ENCODE results near the gene UTF1. TPM values are rescaled to one million over a fixed set of nuclear protein-coding genes. Genes with fewer than 3 reads are reported as not detected.

Gene UTF1
- total RNA-seq, 4 donors from 2014 or later = not detected

DNA sequence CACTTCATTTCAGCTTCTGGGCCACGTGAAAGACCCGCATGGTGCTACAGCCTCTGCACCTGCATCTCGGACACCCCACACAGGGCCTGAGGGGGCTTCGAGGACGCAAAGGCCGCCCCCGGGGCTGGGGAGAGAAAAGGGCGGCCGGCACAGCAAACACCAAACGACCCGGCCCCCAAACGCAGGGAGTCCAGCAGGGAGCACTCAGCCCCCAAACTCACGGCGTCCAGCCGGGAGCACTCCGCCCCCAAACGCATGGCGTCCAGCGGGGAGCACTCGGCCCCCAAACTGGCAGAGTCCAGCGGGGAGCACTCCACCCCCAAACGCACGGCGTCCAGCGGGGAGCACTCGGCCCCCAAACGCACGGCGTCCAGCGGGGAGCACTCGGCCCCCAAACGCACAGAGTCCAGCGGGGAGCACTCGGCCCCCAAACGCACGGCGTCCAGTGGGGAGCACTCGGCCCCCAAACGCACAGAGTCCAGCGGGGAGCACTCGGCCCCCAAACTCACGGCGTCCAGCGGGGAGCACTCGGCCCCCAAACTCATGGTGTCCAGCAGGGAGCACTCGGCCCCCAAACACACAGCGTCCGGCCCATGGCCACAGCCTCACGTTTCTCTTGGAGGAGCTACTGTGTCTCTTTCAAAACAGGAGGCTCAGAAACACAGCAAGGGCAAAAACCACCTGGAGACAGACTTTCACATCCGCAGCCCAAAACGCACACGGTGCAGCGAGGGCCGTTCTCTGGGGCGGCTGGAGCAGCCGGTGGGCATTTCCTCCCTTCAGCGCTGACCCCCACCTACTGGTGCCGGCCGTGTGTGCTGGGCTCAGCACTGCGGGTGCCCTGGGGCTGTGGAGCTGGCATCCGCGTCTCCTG lies 27.0 kb upstream of the UTF1 start:
- Histone ChIP-seq H3K4me3 (no peak overlapping the region), H3K27ac (no peak overlapping the region), H3K9me3 (no peaks in the 10 kb centered on the region), H3K36me3 (no peaks in the 10 kb centered on the region), H3K27me3 (peaks cover 0 to 39% (median 0%) of the 10 kb centered on the region in 4 donors), H3K4me1 (no peaks in the 10 kb centered on the region)
- intact Hi-C loops (cut with DNase I) = no loop called here
- no peak for TF ChIP-seq POLR2A (IDR thresholded peaks at IDR 0.05)
- TF ChIP-seq, protein P1, sequence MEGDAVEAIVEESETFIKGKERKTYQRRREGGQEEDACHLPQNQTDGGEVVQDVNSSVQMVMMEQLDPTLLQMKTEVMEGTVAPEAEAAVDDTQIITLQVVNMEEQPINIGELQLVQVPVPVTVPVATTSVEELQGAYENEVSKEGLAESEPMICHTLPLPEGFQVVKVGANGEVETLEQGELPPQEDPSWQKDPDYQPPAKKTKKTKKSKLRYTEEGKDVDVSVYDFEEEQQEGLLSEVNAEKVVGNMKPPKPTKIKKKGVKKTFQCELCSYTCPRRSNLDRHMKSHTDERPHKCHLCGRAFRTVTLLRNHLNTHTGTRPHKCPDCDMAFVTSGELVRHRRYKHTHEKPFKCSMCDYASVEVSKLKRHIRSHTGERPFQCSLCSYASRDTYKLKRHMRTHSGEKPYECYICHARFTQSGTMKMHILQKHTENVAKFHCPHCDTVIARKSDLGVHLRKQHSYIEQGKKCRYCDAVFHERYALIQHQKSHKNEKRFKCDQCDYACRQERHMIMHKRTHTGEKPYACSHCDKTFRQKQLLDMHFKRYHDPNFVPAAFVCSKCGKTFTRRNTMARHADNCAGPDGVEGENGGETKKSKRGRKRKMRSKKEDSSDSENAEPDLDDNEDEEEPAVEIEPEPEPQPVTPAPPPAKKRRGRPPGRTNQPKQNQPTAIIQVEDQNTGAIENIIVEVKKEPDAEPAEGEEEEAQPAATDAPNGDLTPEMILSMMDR (IDR thresholded peaks at IDR 0.05) = no peak
- no peak for DNase-seq
- 80% methylated on average over 2 of the region's 62 CpGs for WGBS, 2 donors

- TF ChIP-seq, protein P1 (IDR thresholded peaks at IDR 0.05) = no peak
- no peak for TF ChIP-seq POLR2A (IDR thresholded peaks at IDR 0.05)
- H3K27me3 ChIP-seq = peaks cover 0 to 32% (median 0%) of the 10 kb centered on the region in 4 donors
- no peak for DNase-seq
- H3K4me3 ChIP-seq = no peak overlapping the region
- no peak overlapping the region for H3K27ac ChIP-seq
- no peaks in the 10 kb centered on the region for H3K9me3 ChIP-seq
- H3K36me3 ChIP-seq = no peaks in the 10 kb centered on the region
- H3K4me1 ChIP-seq = no peaks in the 10 kb centered on the region
- intact Hi-C loops (cut with DNase I) = no loop called here
- 63 to 74% methylated on average over 7 to 13 of the region's 31 CpGs for WGBS, 2 donors
Observed at GRCh38 chr10:133203652-133204195, 26.3 kb upstream of the UTF1 start.

DNA sequence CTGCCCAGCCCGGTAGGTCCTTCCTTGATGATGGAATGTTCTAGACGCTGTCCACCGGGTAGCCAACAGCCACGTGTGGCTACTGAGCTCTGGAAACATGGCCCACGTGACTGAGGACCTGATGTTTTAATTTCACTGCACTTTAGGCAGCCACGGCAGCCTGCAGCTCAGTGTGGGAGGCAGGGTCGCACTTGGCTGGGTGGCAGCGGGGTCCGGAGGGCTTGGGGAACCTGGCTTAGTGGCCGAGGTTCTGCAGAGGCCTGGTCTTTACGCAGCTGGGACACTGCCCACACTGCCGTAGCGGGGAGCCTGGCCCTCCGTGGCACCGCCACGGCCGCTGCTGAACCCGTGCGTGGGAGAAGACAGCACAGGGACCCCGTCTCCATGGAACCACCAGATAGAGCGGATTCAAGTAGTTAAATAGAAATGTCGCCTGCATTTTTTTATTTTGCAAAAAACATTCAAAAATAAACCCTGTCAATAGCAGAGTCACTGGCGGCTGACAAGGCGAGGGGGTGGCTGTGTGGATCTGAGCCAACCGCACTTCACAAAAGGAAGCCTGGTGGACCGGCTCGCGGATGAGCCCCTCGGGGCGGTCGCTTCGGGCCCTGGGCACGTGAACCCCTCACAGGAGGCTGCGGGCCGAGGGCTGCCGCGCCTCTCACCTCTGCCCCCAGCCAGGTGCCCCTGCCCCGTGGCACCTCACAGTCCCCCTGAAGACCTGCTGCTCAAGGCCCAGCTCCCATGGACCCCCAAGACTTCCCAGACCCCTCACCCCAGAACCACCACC lies 25.6 kb upstream of the UTF1 start:
- intact Hi-C loops (cut with DNase I) = no loop called here
- no peak for TF ChIP-seq POLR2A (IDR thresholded peaks at IDR 0.05)
- TF ChIP-seq, protein P1 (IDR thresholded peaks at IDR 0.05) = no peak
- Histone ChIP-seq H3K27me3 (peaks cover 0 to 25% (median 0%) of the 10 kb centered on the region in 4 donors), H3K36me3 (no peaks in the 10 kb centered on the region), H3K27ac (no peak overlapping the region), H3K4me1 (no peaks in the 10 kb centered on the region), H3K9me3 (no peaks in the 10 kb centered on the region), H3K4me3 (no peak overlapping the region)
- no peak for DNase-seq
- 86 to 92% methylated on average over 4 to 17 of the region's 38 CpGs for WGBS, 2 donors

- no peak for DNase-seq
- TF ChIP-seq POLR2A (IDR thresholded peaks at IDR 0.05) = no peak
- TF ChIP-seq, protein P1 (IDR thresholded peaks at IDR 0.05) = no peak
- no peaks in the 10 kb centered on the region for H3K36me3 ChIP-seq
- no peaks in the 10 kb centered on the region for H3K4me1 ChIP-seq
- 76 to 100% methylated on average over 2 to 5 of the region's 23 CpGs for WGBS, 2 donors
- intact Hi-C loops (cut with DNase I) = no loop called here
- H3K9me3 ChIP-seq = no peaks in the 10 kb centered on the region
- peaks cover 0 to 18% (median 0%) of the 10 kb centered on the region in 4 donors for H3K27me3 ChIP-seq
- no peak overlapping the region for H3K27ac ChIP-seq
- no peak overlapping the region for H3K4me3 ChIP-seq
Observed at GRCh38 chr10:133205146-133205545, 24.9 kb upstream of the UTF1 start.

All from esophagus squamous epithelium (tissue), 5 donors.